ENCODE data around the gene APOA4. TPM values are rescaled to one million over a fixed set of nuclear protein-coding genes. Genes with fewer than 3 reads are reported as not detected.

The APOA4 gene
- total and polyA plus RNA-seq, 9 of the 15 experiments (the other 6 are each of a cell fraction or from before 2014, with no cell fraction given): 0.07 TPM; not detected in 8

DNA sequence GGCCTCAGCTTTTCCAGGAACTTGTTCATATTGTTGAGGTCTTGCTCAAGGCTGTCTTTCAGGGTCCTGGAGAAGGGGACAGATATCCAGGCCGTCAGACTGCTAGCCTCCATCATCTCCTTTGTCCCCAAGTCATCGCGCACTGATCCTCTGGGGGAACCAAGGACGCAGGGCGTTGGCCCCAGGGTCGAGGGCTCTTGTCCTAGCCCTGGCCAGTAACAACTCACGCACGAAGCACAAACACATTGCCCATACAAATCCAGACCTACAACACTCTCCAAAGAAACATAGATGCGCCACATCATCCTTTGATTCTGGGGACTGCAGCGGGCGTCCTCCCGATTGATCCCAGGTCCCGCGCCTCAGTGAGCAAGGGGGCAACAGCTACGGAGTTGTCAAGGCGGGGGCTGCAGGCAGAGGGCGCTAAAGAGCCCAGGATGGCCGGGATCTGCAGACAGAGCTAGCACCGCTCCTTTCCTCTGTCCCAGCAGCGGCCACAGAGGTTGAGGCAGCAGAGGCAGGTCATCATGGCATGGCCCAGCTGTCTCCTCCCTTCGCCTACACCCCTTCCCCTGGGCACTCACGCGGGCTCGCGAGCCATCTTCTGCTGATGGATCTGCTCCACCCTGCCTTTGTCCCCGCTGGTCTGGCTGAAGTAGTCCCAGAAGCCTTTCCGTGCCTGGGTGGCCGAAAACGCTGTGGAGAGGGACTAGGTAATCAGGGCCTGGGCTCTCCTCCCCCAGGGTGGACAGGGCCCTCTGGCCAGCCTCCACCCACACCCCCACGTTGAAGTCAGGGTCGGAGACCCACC is 31.9 kb downstream of the APOA4 start (continued):
- TF ChIP-seq ATF1 (CRISPR knock-in tag; IDR thresholded peaks at IDR 0.05): no peak
- TF ChIP-seq ATF1 (tag; IDR thresholded peaks at IDR 0.05): 0 out of 2 replicates have a peak, but pooled peaks have one; percentile 25
- TF ChIP-seq RFX5 (IDR thresholded peaks at IDR 0.05; ENCODE audit: low read depth, low read length): no peak
- TF ChIP-seq, protein P1, sequence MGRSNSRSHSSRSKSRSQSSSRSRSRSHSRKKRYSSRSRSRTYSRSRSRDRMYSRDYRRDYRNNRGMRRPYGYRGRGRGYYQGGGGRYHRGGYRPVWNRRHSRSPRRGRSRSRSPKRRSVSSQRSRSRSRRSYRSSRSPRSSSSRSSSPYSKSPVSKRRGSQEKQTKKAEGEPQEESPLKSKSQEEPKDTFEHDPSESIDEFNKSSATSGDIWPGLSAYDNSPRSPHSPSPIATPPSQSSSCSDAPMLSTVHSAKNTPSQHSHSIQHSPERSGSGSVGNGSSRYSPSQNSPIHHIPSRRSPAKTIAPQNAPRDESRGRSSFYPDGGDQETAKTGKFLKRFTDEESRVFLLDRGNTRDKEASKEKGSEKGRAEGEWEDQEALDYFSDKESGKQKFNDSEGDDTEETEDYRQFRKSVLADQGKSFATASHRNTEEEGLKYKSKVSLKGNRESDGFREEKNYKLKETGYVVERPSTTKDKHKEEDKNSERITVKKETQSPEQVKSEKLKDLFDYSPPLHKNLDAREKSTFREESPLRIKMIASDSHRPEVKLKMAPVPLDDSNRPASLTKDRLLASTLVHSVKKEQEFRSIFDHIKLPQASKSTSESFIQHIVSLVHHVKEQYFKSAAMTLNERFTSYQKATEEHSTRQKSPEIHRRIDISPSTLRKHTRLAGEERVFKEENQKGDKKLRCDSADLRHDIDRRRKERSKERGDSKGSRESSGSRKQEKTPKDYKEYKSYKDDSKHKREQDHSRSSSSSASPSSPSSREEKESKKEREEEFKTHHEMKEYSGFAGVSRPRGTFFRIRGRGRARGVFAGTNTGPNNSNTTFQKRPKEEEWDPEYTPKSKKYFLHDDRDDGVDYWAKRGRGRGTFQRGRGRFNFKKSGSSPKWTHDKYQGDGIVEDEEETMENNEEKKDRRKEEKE (IDR thresholded peaks at IDR 0.05; ENCODE audit: borderline replicate concordance in 1 of 2, control insufficient read depth in 1 of 2, low read depth in 2 of 2, low read length in 1 of 2): no peak
- 0 out of 2 replicates have a peak, but pooled peaks have one; percentile 20 for TF ChIP-seq RBFOX2 (IDR thresholded peaks at IDR 0.05; ENCODE audit: low read depth, low read length)
- peak; percentile 24; the same call in 1 of the 2 replicates for TF ChIP-seq KLF16 (IDR thresholded peaks at IDR 0.05)
- TF ChIP-seq ZNF212 (CRISPR knock-in tag; IDR thresholded peaks at IDR 0.05): no peak
- TF ChIP-seq FOXK1 (CRISPR knock-in tag; IDR thresholded peaks at IDR 0.05; ENCODE audit: borderline replicate concordance): no peak
- TF ChIP-seq ZNF12 (CRISPR knock-in tag; IDR thresholded peaks at IDR 0.05): peak; percentile 33; the same call in 1 of the 2 replicates
- TF ChIP-seq RB1 (IDR thresholded peaks at IDR 0.05; ENCODE audit: low read depth): peak; percentile 77
- TF ChIP-seq, protein P2, sequence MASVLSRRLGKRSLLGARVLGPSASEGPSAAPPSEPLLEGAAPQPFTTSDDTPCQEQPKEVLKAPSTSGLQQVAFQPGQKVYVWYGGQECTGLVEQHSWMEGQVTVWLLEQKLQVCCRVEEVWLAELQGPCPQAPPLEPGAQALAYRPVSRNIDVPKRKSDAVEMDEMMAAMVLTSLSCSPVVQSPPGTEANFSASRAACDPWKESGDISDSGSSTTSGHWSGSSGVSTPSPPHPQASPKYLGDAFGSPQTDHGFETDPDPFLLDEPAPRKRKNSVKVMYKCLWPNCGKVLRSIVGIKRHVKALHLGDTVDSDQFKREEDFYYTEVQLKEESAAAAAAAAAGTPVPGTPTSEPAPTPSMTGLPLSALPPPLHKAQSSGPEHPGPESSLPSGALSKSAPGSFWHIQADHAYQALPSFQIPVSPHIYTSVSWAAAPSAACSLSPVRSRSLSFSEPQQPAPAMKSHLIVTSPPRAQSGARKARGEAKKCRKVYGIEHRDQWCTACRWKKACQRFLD (CRISPR knock-in tag; IDR thresholded peaks at IDR 0.05): no peak
- TF ChIP-seq, protein P3, sequence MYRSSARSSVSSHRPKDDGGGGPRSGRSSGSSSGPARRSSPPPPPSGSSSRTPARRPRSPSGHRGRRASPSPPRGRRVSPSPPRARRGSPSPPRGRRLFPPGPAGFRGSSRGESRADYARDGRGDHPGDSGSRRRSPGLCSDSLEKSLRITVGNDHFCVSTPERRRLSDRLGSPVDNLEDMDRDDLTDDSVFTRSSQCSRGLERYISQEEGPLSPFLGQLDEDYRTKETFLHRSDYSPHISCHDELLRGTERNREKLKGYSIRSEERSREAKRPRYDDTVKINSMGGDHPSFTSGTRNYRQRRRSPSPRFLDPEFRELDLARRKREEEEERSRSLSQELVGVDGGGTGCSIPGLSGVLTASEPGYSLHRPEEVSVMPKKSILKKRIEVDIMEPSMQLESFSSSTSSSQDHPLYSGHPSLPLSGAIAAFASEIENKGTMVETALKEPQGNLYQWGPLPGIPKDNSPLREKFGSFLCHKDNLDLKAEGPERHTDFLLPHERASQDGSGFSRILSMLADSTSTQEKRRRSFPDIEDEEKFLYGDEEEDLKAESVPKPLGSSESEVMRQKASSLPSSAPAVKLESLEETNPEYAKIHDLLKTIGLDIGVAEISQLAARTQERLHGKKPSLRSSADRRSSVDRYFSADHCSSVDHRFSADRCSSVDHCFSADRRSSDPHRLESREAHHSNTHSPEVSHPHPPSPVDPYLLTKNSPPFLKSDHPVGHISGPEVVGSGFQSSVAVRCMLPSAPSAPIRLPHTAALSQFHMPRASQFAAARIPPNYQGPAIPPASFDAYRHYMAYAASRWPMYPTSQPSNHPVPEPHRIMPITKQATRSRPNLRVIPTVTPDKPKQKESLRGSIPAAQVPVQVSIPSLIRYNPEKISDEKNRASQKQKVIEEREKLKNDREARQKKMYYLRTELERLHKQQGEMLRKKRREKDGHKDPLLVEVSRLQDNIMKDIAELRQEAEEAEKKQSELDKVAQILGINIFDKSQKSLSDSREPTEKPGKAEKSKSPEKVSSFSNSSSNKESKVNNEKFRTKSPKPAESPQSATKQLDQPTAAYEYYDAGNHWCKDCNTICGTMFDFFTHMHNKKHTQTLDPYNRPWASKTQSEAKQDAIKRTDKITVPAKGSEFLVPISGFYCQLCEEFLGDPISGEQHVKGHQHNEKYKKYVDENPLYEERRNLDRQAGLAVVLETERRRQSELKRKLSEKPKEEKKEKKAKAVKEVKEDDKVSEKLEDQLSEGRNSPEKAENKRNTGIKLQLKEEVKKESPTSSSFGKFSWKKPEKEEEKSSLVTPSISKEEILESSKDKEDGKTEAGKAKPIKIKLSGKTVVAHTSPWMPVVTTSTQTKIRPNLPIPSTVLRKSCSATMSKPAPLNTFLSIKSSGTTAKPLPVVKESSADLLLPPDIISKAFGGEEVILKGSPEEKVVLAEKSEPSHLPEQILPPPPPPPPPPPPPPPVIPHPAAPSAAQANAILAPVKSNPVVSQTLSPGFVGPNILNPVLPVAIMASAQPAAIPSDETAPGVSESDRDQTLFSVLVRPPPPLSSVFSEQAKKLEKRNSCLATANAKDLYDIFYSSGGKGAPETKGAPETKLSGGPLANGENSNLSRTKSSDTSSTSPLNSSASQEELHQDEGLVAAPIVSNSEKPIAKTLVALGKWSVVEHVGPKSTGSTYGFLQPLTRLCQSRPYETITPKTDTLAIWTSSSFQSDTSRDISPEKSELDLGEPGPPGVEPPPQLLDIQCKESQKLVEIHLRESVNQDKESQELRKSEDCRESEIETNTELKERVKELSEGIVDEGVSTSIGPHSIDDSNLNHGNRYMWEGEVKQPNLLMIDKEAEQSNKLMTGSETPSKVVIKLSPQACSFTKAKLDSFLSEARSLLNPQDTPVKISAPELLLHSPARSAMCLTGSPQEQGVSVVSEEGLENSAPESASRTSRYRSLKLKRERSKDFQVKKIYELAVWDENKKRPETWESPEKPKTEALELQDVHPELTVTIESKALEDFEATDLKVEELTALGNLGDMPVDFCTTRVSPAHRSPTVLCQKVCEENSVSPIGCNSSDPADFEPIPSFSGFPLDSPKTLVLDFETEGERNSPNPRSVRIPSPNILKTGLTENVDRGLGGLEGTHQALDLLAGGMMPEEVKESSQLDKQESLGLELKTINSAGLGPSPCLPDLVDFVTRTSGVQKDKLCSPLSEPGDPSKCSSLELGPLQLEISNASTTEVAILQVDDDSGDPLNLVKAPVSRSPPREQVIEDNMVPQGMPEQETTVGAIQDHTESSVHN (IDR thresholded peaks at IDR 0.05; ENCODE audit: borderline replicate concordance in 1 of 2, low read depth in 1 of 2): no peak
